HG03442 (cell line): ENCODE data around the gene FGR.

ENCODE experiments used
- ATAC-seq: cut with Tn5 transposase; IDR thresholded peaks from one replicate; pipeline ENCODE4 v1.9.1; 2021; ENCODE audit warnings: mild to moderate bottlenecking, moderate library complexity; ENCODE audit not compliant: unreplicated experiment

Gene FGR

GRCh38 chr1:27589841-27590426 is 45.1 kb downstream of the FGR start:
- no peak for ATAC-seq

DNA sequence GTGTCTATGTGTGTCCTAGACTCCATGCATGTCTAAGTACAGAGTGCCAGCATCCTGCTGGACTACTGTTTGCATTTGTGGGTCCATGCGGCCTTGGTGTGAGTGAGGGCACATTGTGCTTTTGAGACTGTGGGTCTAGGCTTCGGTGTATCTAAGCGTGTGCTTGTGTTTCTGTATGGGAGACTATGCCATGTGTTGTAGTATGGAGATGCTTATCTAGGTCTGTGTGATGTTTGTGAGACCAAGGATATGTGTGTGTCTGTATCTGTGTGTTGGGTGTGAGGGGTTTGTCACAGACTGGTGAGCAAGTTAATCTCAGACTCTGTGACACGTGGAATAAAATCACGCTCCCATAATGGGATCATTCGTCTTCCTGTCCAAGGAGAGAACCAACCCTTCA is 45.5 kb downstream of the FGR start:
- ATAC-seq: no peak

- ATAC-seq: no peak
Measured at GRCh38 chr1:27588256-27589232, 46.4 kb downstream of the FGR start.

- no peak for ATAC-seq
Measured at GRCh38 chr1:27585684-27586083, 49.3 kb downstream of the FGR start.

GRCh38 chr1:27584453-27584852 is 50.5 kb downstream of the FGR start:
- ATAC-seq: no peak

DNA sequence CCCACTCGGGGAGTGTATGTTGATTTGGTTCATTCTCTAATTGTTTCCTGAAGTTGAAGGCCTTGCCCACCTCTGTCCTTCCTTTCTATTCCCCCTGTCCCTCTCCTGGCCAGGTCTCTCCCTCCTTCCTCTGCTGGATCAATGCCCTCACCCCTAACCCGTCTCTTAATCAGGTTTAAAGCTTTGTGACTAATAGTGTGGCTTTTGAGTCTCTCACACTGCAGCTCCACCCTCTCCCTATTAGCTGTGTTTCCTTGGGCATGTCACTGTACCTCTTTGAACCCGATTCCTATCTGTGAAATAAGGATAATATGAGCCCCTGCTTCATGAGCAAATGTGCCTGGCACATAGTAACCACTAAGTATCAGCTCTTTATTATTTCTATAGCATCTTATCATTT is 51.5 kb downstream of the FGR start:
- no peak for ATAC-seq

DNA sequence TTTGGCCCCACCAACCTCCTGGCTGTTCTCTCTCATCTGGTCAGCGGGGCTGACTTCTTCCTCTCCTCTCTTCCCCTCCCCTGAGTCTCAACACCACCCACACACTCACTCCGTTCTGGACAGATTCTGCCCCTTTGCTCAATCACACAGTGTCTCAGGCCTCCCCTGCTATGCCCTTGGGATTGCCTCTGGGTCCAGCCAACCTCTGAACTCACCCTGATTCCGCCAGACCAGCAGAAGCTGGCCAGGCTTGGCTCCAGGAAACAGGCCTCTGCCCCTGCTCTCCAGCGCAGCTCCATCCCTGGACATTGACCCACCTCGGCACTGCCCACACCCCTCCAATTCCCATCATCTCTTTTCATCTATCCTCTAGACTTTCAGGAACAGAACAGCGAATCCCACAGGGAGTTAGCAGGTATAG is 53.2 kb downstream of the FGR start:
- ATAC-seq: no peak

GRCh38 chr1:27577504-27578188 is 57.3 kb downstream of the FGR start:
- no peak for ATAC-seq

- ATAC-seq: no peak
Measured at GRCh38 chr1:27576806-27577227, 58.2 kb downstream of the FGR start.

DNA sequence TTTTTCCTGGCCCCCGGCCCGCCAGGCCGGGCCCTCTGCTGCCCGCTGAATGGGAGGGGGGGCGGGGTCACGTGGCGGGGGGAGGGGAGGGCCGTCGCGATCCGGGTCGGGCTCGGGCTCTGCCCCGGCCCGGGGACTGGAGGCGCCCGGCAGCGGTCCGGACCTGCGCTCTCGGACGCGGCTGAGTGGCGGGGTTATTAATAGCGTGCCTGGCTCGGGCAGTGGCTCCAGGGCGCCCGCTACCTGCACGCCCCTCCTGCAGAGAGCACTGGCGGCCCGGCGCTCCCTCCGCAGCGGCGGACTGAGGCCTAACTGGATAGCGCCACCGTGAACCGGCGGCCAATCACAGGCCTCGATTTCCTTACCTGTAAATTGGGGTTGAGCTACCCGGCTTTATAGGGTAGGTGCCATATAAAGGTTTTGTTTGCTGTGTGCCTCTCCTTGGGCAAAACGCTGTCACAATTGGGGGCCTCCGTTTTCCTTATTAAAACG is 59.1 kb downstream of the FGR start:
- ATAC-seq: no peak

GRCh38 chr1:27574871-27575831 is 59.8 kb downstream of the FGR start:
- no peak for ATAC-seq

DNA sequence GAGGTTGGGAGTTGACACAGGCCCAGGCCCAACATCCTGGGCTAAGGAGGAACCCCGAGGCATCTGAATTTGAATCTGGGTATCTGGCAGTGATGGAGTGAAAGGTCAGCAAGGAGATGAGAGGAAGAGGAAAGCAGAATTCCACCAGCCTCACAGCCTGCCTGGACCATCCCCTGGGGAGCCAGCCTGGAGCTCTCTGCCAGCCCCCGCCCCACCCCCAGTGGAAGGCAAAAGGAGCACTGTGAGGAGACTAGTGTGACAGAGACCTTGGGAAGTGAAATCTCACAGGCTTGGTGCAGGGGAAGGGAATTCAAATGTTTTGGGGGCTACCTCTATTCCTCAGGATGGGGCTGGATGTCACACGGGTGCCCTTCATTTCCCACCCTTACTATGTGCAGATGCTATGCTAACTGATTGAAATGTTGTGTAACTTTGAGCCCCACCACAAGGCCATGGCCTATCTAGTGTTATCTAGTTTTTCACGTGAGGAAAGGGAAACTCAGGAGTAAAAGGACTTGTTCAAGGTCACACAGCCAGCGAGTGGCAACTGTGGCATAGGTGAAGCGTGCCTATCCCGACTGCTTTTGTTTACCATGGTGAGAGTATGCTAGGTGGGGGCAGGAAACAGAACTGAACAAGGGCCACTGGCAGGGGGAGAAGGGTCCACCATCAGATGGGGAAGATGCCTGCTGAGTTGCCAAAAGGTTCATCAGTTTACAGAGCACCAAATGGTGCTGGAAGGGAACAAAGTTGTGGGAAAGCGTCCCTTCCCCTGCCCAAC is 60.8 kb downstream of the FGR start:
- ATAC-seq: no peak

DNA sequence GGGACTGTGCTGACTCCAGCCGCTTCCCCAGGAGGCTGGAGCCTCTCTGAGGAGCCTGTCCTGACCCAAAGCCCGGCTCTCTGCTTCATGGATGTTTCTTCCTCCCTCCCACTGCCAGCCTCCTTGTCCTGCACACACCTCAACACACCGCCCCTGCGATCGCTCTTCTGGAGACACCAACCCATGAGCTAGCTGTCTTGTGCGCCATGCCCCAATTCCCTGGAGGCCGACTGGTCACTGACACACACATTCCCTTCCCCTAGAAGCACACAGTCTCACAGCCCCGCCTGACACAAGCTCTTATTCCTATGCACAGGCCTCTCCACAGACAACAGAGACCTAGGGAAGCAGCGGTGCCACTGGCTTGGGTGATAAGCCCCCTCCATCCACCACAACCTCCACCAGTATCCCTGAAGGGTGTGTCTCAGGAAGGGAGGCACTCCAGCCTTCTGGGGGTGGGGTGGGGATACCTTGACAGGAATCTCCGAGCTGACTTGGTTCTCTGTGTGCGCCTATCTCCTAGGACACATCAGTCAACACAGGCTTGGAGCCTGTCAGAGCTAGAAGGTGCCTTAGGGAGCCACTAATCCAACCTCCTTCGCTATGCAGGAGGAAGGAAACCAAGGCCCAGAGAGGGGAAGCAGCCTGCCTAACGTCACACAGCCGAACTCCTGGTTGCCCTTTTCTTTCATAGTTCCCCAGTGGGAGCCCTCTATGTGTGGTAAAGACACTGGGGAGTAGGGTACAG is 62.1 kb downstream of the FGR start:
- ATAC-seq: no peak

- ATAC-seq: no peak
Measured at GRCh38 chr1:27572019-27572678, 62.8 kb downstream of the FGR start.

DNA sequence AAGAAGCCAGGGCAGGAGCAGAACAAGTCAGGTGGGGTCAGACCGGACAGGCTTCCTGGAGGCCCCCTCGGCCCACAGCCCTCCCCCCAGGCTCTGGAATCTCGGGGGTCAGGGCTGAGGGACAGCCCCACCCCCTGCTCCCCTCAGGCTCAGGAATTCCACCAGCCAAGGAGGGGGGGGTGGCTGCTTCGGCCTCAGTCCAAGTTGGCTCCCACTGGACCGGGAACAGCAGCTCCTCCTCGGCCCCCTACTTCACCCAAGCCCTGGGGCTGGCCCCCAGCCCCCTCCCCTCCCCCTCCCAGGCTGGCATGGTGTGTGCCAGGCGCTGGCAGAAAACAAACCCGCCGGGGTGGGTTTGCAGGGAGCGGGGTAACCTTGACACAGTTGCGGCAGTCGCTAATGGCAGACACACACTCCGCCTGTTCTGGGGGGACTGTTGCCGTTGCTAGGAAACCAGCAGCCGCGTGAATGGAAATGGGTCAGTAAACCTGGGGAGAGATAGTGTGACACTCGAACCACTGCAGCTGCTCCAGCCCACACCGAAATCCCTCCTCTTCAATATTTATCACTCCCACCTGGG is 63.5 kb downstream of the FGR start:
- no peak for ATAC-seq

- ATAC-seq: no peak
Measured at GRCh38 chr1:27570784-27571183, 64.2 kb downstream of the FGR start.

DNA sequence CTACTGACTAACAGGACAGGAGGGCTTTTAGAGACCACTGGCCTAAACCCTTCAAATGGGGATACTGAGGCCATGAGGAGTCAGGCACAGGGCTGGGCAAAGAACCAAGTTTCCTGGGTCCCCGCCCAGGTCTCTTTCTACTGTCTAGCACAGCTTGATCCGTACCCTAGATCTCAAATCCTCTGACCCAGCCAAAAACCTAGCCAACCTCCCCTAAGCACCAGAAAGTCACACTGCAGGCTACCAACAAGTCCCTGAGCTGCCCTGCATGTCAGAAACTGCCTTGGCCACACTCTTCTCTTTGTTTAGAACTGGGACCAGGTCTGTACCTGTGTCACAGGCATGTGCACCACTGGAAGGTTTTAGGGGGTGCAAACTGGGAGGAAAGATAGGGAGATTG is 64.6 kb downstream of the FGR start:
- ATAC-seq: no peak
